HG02938 (cell line): ENCODE measurements around the gene ZNF316.

Experiments used
- ATAC-seq: cut with Tn5 transposase; IDR thresholded peaks from one replicate; pipeline ENCODE4 v1.9.1; 2021; ENCODE audit warnings: mild to moderate bottlenecking, moderate library complexity; ENCODE audit not compliant: unreplicated experiment

ZNF316 gene

GRCh38 chr7:6636741-6637543 lies at the start of gene ZNF316:
ZNF316 (plus strand) TSS chr7:6637318; CDS start chr7:6642410, 5,092 bp downstream.
- peak; percentile 55 for ATAC-seq

GRCh38 chr7:6588566-6588965 lies 48.6 kb upstream of the ZNF316 start:
- ATAC-seq: no peak

- no peak for ATAC-seq
Measured at GRCh38 chr7:6589151-6589828, 47.8 kb upstream of the ZNF316 start.

GRCh38 chr7:6589829-6590644 lies 47.1 kb upstream of the ZNF316 start, which contains the start of gene INTS15:
INTS15 (plus strand) TSS chr7:6590021; CDS start chr7:6590284, 263 bp downstream.
- peak; percentile 76 for ATAC-seq

GRCh38 chr7:6590645-6591110 lies 46.4 kb upstream of the ZNF316 start:
- ATAC-seq: peak; percentile 38

- ATAC-seq: no peak
Measured at GRCh38 chr7:6600093-6600492, 37.0 kb upstream of the ZNF316 start.

GRCh38 chr7:6604458-6604857 lies 32.7 kb upstream of the ZNF316 start:
- ATAC-seq: no peak

GRCh38 chr7:6606866-6607583 lies 30.1 kb upstream of the ZNF316 start:
- ATAC-seq: no peak

GRCh38 chr7:6607651-6608051 lies 29.5 kb upstream of the ZNF316 start:
- no peak for ATAC-seq

- no peak for ATAC-seq
Measured at GRCh38 chr7:6608081-6608480, 29.0 kb upstream of the ZNF316 start.

GRCh38 chr7:6608794-6609193 lies 28.3 kb upstream of the ZNF316 start:
- ATAC-seq: no peak

- no peak for ATAC-seq
Measured at GRCh38 chr7:6612819-6613218, 24.3 kb upstream of the ZNF316 start.

GRCh38 chr7:6613706-6614105 lies 23.4 kb upstream of the ZNF316 start:
- no peak for ATAC-seq

GRCh38 chr7:6614953-6615722 lies 22.0 kb upstream of the ZNF316 start, which contains the start of gene ZNF853:
ZNF853 (plus strand) TSS chr7:6615610; CDS start chr7:6616175, 565 bp downstream.
- no peak for ATAC-seq

GRCh38 chr7:6615723-6616555 lies 21.2 kb upstream of the ZNF316 start:
- no peak for ATAC-seq

GRCh38 chr7:6616854-6617643 lies 20.1 kb upstream of the ZNF316 start:
- no peak for ATAC-seq

GRCh38 chr7:6618621-6619020 lies 18.5 kb upstream of the ZNF316 start:
- ATAC-seq: no peak

GRCh38 chr7:6619961-6620360 lies 17.2 kb upstream of the ZNF316 start:
- ATAC-seq: no peak
